ENCODE data around the gene CENPP.

Gene CENPP

DNA sequence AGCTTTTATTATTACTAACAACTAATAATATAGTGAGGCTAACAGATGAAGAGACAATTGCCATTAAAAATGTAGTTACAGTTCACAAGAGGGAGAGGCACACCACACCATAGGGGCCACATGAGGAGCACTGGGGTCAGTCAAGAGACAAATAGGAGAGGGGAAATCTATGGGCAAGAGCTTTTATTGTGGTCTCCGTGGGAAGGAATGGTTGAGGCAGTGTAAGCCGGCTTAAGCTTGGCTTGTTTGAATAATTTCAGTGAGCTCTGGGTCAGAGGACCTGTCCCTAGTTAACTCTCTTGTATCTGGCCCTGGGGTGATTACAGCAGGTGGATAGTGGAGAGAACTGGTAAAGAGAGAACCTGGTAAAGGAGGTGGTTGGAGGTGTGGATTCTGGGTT, 43.3 kb downstream of the CENPP start:
- DNase-seq (ENCODE audit: extremely low read depth, insufficient read length) = no peak
- TF ChIP-seq, protein P1, sequence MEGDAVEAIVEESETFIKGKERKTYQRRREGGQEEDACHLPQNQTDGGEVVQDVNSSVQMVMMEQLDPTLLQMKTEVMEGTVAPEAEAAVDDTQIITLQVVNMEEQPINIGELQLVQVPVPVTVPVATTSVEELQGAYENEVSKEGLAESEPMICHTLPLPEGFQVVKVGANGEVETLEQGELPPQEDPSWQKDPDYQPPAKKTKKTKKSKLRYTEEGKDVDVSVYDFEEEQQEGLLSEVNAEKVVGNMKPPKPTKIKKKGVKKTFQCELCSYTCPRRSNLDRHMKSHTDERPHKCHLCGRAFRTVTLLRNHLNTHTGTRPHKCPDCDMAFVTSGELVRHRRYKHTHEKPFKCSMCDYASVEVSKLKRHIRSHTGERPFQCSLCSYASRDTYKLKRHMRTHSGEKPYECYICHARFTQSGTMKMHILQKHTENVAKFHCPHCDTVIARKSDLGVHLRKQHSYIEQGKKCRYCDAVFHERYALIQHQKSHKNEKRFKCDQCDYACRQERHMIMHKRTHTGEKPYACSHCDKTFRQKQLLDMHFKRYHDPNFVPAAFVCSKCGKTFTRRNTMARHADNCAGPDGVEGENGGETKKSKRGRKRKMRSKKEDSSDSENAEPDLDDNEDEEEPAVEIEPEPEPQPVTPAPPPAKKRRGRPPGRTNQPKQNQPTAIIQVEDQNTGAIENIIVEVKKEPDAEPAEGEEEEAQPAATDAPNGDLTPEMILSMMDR (IDR thresholded peaks at IDR 0.05; ENCODE audit: insufficient read depth, low read length, poor library complexity, severe bottlenecking) = no peak
- no peaks in the 10 kb centered on the region for H3K36me3 ChIP-seq (ENCODE audit: control insufficient read depth, insufficient read depth, low read length)
- no peak overlapping the region for H3K4me3 ChIP-seq (replicated peaks; ENCODE audit: low read depth, low read length)
- H3K27me3 ChIP-seq (replicated peaks; ENCODE audit: control insufficient read depth, insufficient read depth, low read length) = no peaks in the 10 kb centered on the region

DNA sequence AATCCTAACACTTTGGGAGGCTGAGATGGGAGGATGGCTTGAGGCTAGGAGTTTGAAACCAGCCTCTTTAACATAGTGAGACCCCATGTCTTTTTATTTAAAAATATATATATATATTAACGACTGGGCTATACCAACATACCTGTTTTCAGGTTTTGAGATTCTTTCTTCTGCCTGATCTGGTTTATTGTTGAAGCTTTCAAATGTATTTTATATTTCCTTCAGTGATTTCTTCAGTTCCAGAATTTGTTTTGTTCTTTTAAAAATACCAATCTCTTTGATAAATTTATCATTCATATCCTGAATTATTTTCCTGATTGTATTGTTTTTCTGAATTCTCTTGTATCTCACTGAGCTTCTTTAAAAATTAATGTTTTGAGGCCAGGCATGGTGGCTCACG, 47.4 kb downstream of the CENPP start:
- Histone ChIP-seq H3K36me3 (ENCODE audit: control insufficient read depth, insufficient read depth, low read length) (no peaks in the 10 kb centered on the region), H3K4me3 (replicated peaks; ENCODE audit: low read depth, low read length) (no peak overlapping the region), H3K27me3 (replicated peaks; ENCODE audit: control insufficient read depth, insufficient read depth, low read length) (no peaks in the 10 kb centered on the region)
- TF ChIP-seq, protein P1 (IDR thresholded peaks at IDR 0.05; ENCODE audit: insufficient read depth, low read length, poor library complexity, severe bottlenecking) = no peak
- DNase-seq (ENCODE audit: extremely low read depth, insufficient read length) = no peak

DNA sequence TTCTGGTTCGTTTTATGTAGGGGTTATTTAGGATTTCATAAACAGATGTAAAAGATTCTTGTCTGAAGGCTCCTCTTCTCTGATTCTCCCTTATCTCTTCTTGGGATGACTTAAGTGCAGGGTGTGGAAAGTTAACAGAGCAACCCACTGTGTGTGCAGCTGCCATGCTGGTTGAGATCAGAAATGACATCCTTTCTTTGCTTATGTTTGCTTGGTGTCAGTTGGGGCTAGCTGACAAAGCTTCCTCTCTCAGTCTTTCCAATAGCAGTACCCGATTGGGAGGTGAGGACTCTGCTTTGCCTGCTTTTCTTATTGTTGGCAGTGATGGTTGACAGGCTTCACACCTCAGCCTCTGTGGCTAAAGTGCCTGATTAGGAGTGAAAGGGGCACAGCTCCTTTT, 52.1 kb downstream of the CENPP start:
- Histone ChIP-seq H3K36me3 (ENCODE audit: control insufficient read depth, insufficient read depth, low read length) (no peaks in the 10 kb centered on the region), H3K27me3 (replicated peaks; ENCODE audit: control insufficient read depth, insufficient read depth, low read length) (no peaks in the 10 kb centered on the region)

DNA sequence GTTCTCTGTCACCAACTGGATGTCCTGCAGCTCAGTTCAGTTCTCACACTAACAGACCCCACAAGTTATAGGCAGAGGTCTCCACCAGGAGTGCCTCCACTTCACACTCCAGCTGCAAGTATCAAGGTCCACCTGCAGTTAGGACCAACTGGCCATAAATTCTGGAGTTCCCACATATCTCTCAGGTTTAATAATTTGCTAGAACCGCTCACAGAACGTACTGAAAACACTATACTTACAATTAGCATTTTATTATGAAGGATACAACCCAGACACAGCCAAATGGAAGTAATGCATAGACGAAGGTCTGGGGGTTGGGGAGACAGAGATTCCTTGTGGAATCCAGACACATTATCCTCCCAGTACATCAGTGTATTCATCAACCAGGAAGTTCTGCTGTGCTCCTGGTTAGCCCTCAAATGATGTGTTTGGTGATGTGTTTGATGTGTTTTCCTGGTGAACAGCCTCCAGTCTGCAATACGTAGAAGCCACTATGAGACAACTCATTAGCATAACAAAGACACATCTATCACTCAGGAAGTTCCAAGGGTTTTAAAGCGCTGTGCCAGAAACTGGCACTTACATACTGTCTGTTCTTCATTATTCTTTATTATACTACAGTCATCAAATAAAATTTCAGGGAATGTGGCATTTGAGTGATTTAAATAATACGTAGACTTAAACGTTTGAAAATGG, 53.3 kb downstream of the CENPP start:
- TF ChIP-seq, protein P1 (IDR thresholded peaks at IDR 0.05; ENCODE audit: insufficient read depth, low read length, poor library complexity, severe bottlenecking) = no peak
- Histone ChIP-seq H3K4me3 (replicated peaks; ENCODE audit: low read depth, low read length) (no peak overlapping the region), H3K27me3 (replicated peaks; ENCODE audit: control insufficient read depth, insufficient read depth, low read length) (no peaks in the 10 kb centered on the region), H3K36me3 (ENCODE audit: control insufficient read depth, insufficient read depth, low read length) (no peaks in the 10 kb centered on the region)
- no peak for DNase-seq (ENCODE audit: extremely low read depth, insufficient read length)

More for the DNA sequence above, 52.1 kb downstream of the CENPP start:
- TF ChIP-seq, protein P1 (IDR thresholded peaks at IDR 0.05; ENCODE audit: insufficient read depth, low read length, poor library complexity, severe bottlenecking) = no peak
- DNase-seq (ENCODE audit: extremely low read depth, insufficient read length) = no peak
- no peak overlapping the region for H3K4me3 ChIP-seq (replicated peaks; ENCODE audit: low read depth, low read length)

DNA sequence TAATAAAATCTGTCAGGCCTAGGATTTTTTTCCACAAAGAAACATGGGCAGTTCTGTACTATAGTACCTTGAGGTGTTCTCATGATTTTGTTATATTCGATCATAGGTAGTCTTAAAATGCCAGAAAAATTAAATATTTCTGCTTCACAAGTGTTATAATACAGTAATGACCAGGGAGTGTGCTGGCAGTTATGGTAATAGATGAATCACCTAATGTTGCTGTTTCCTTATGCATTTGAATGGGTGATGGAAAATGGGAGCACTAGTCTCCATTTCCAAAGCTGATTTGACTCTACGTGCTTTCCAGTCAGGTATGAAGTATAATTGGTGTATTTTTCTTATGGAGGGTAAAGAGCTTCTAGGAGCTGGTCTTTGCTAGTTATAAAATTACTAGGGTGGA, 54.9 kb downstream of the CENPP start:
- no peaks in the 10 kb centered on the region for H3K36me3 ChIP-seq (ENCODE audit: control insufficient read depth, insufficient read depth, low read length)
- no peak for DNase-seq (ENCODE audit: extremely low read depth, insufficient read length)
- TF ChIP-seq, protein P1 (IDR thresholded peaks at IDR 0.05; ENCODE audit: insufficient read depth, low read length, poor library complexity, severe bottlenecking) = no peak
- H3K4me3 ChIP-seq (replicated peaks; ENCODE audit: low read depth, low read length) = no peak overlapping the region
- no peaks in the 10 kb centered on the region for H3K27me3 ChIP-seq (replicated peaks; ENCODE audit: control insufficient read depth, insufficient read depth, low read length)

DNA sequence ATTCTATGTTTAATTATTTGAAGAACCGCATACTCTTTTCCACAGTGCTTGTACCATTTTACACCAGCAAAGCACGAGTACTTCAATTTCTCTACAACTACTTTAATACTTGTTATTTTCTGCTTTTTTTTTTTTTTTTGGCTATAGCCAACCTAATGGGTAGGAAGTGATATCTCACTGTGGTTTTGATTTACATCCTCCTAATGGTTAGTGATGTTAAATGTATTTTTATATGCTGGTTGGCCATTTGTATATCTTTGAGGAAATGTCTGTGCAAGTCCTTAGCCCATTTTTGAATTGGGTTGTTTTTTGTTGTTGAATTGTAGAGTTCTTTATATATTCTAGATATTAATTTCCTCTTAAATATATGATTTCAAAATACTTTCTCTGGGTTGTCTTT, 56.0 kb downstream of the CENPP start:
- no peaks in the 10 kb centered on the region for H3K36me3 ChIP-seq (ENCODE audit: control insufficient read depth, insufficient read depth, low read length)
- no peak for DNase-seq (ENCODE audit: extremely low read depth, insufficient read length)
- TF ChIP-seq, protein P1 (IDR thresholded peaks at IDR 0.05; ENCODE audit: insufficient read depth, low read length, poor library complexity, severe bottlenecking) = no peak
- no peak overlapping the region for H3K4me3 ChIP-seq (replicated peaks; ENCODE audit: low read depth, low read length)
- H3K27me3 ChIP-seq (replicated peaks; ENCODE audit: control insufficient read depth, insufficient read depth, low read length) = no peaks in the 10 kb centered on the region
